Neural crest cell (in vitro differentiated cells): ENCODE measurements around the gene CSF3. TPM values are rescaled to one million over a fixed set of nuclear protein-coding genes. Genes with fewer than 3 reads are reported as not detected.

Experiments used
- DNase-seq: peaks from one replicate; pipeline ENCODE4 v3.0.0; 2021; ENCODE audit warnings: low read depth, mixed read lengths, low spot score
- H3K27ac Mint-ChIP-seq: one replicate; pipeline ENCODE4 v1.8.0; 2021; ENCODE audit warnings: mild to moderate bottlenecking, mixed read lengths; ENCODE audit not compliant: unreplicated experiment
- H3K27me3 Mint-ChIP-seq: 2 replicates; pipeline ENCODE4 v1.8.0; 2021; ENCODE audit warnings: low read depth, mild to moderate bottlenecking, mixed read lengths
- H3K36me3 Mint-ChIP-seq: 2 replicates; pipeline ENCODE4 v1.8.0; 2021; ENCODE audit warnings: low read depth, mild to moderate bottlenecking, mixed read lengths
- H3K4me1 Mint-ChIP-seq: 2 replicates; pipeline ENCODE4 v1.8.0; 2021; ENCODE audit warnings: mixed read lengths
- H3K4me3 Mint-ChIP-seq: one replicate; pipeline ENCODE4 v1.8.0; 2021; ENCODE audit warnings: mild to moderate bottlenecking, mixed read lengths
- H3K9me3 Mint-ChIP-seq: 2 replicates; pipeline ENCODE4 v1.8.0; 2021; ENCODE audit warnings: mixed read lengths
- CTCF ChIP-seq: fragments of 200-600 bp; sonication (generic); conservative IDR thresholded peaks from 2 replicates; pipeline ENCODE4 v1.5.0; 2021; ENCODE audit warnings: antibody characterized with exemption, mild to moderate bottlenecking
- total RNA-seq: library from RNA; stranded (reverse); gene quantifications from 2 replicates; pipeline ENCODE4 v1.2.1, GENCODE V29; 2021

Gene CSF3
- total RNA-seq, 1 donor from 2014 or later = not detected

GRCh38 chr17:39979016-39979670 lies 36.1 kb upstream of the CSF3 start:
- H3K27ac Mint-ChIP-seq = no peak overlapping the region
- no peaks in the 10 kb centered on the region for H3K9me3 Mint-ChIP-seq
- no peak for DNase-seq
- H3K36me3 Mint-ChIP-seq = no peaks in the 10 kb centered on the region
- H3K4me1 Mint-ChIP-seq = peaks cover 24% of the 10 kb centered on the region
- H3K27me3 Mint-ChIP-seq = peaks cover 25% of the 10 kb centered on the region
- peak overlapping the region; percentile 88 for H3K4me3 Mint-ChIP-seq
- no peak for TF ChIP-seq CTCF

GRCh38 chr17:39979893-39980350 lies 35.3 kb upstream of the CSF3 start:
- Mint-ChIP-seq H3K4me3 (peak overlapping the region; percentile 88), H3K4me1 (peaks cover 24% of the 10 kb centered on the region), H3K9me3 (no peaks in the 10 kb centered on the region), H3K27me3 (peaks cover 20% of the 10 kb centered on the region), H3K27ac (peak overlapping the region; percentile 92), H3K36me3 (no peaks in the 10 kb centered on the region)
- no peak for DNase-seq
- TF ChIP-seq CTCF = no peak

GRCh38 chr17:39980351-39981206 lies 34.7 kb upstream of the CSF3 start, which contains the start of gene PSMD3:
Gene PSMD3, plus strand, starts transcription at chr17:39980807. Its CDS starts 164 bp downstream, at chr17:39980971.
- no peaks in the 10 kb centered on the region for H3K9me3 Mint-ChIP-seq
- H3K36me3 Mint-ChIP-seq = no peaks in the 10 kb centered on the region
- peaks cover 18% of the 10 kb centered on the region for H3K27me3 Mint-ChIP-seq
- peak; percentile 72 for TF ChIP-seq CTCF
- peak within 1 kb of the TSS; percentile 88 for H3K4me3 Mint-ChIP-seq
- DNase-seq = peak; percentile 98
- H3K4me1 Mint-ChIP-seq = peaks cover 24% of the 10 kb centered on the region
- H3K27ac Mint-ChIP-seq = peak within 1 kb of the TSS; percentile 92

- Mint-ChIP-seq H3K27ac (peak overlapping the region; percentile 92), H3K4me3 (peak overlapping the region; percentile 88), H3K36me3 (peaks cover under 1% of the 10 kb centered on the region), H3K4me1 (peaks cover 24% of the 10 kb centered on the region), H3K27me3 (peaks cover 14% of the 10 kb centered on the region), H3K9me3 (no peaks in the 10 kb centered on the region)
- no peak for DNase-seq
- TF ChIP-seq CTCF = no peak
Observed at GRCh38 chr17:39981207-39981741, 34.0 kb upstream of the CSF3 start.

GRCh38 chr17:39981766-39982375 lies 33.4 kb upstream of the CSF3 start:
- peaks cover 9% of the 10 kb centered on the region for H3K27me3 Mint-ChIP-seq
- H3K9me3 Mint-ChIP-seq = no peaks in the 10 kb centered on the region

More at GRCh38 chr17:39981766-39982375, 33.4 kb upstream of the CSF3 start:
- peaks cover 24% of the 10 kb centered on the region for H3K4me1 Mint-ChIP-seq
- DNase-seq = no peak
- no peak for TF ChIP-seq CTCF
- peak overlapping the region; percentile 88 for H3K4me3 Mint-ChIP-seq
- H3K36me3 Mint-ChIP-seq = peaks cover 3% of the 10 kb centered on the region
- peak overlapping the region; percentile 92 for H3K27ac Mint-ChIP-seq
